Subcutaneous abdominal adipose tissue (tissue), 5 donors: Measurements from ENCODE around the gene TENT5C.

ENCODE experiments used
- H3K27ac ChIP-seq: one replicate; pipeline ENCODE4 v1.7.0; 2013; ENCODE audit warnings: low read depth, mild to moderate bottlenecking, inconsistent platforms, low read length, moderate library complexity
- H3K27me3 ChIP-seq, 5 donors: one replicate each; pipeline ENCODE4 v1.7.0; 2013; ENCODE audit warnings: low read length in 5 of 5, inconsistent platforms in 1 of 5; ENCODE audit not compliant: control insufficient read depth in 5 of 5, insufficient read depth in 4 of 5
- H3K36me3 ChIP-seq, 5 donors: one replicate each; pipeline ENCODE4 v1.7.0; 2013; ENCODE audit warnings: low read length in 5 of 5; ENCODE audit not compliant: control insufficient read depth in 5 of 5, insufficient read depth in 5 of 5
- H3K4me1 ChIP-seq, 5 donors: one replicate each; pipeline ENCODE4 v1.7.0; 2013; ENCODE audit warnings: low read length in 5 of 5, mild to moderate bottlenecking in 3 of 5, moderate library complexity in 1 of 5; ENCODE audit not compliant: control insufficient read depth in 5 of 5, insufficient read depth in 5 of 5
- H3K4me3 ChIP-seq, 5 donors: one replicate each; pipeline ENCODE4 v1.7.0; 2013; ENCODE audit warnings: low read length in 5 of 5, low read depth in 1 of 5
- H3K9ac ChIP-seq, 5 donors: one replicate each; pipeline ENCODE4 v1.7.0; 2013; ENCODE audit warnings: low read length in 5 of 5, mild to moderate bottlenecking in 4 of 5, moderate library complexity in 3 of 5
- H3K9me3 ChIP-seq, 5 donors: one replicate each; pipeline ENCODE4 v1.7.0; 2013; ENCODE audit warnings: low read length in 5 of 5; ENCODE audit not compliant: control insufficient read depth in 5 of 5
- donor health status: healthy.
- donor health status: healthy.
- donor health status: healthy.
- donor health status: healthy.
- donor health status: healthy.

Gene TENT5C

GRCh38 chr1:117589544-117589943 lies 16.3 kb upstream of the TENT5C start:
- H3K9me3 ChIP-seq, result no peaks in the 10 kb centered on the region
- H3K27me3 ChIP-seq, result no peaks in the 10 kb centered on the region
- no peak overlapping the region for H3K9ac ChIP-seq
- H3K36me3 ChIP-seq, result no peaks in the 10 kb centered on the region
- no peak overlapping the region for H3K4me3 ChIP-seq
- no peak overlapping the region for H3K27ac ChIP-seq
- no peaks in the 10 kb centered on the region for H3K4me1 ChIP-seq

GRCh38 chr1:117590273-117590925 lies 15.4 kb upstream of the TENT5C start:
- H3K27ac ChIP-seq, result no peak overlapping the region
- no peaks in the 10 kb centered on the region for H3K4me1 ChIP-seq

GRCh38 chr1:117591252-117591651 lies 14.6 kb upstream of the TENT5C start:
- Histone ChIP-seq H3K9me3 (no peaks in the 10 kb centered on the region), H3K9ac (no peak overlapping the region), H3K4me1 (no peaks in the 10 kb centered on the region)

More at GRCh38 chr1:117590273-117590925, 15.4 kb upstream of the TENT5C start:
- no peaks in the 10 kb centered on the region for H3K36me3 ChIP-seq
- H3K9me3 ChIP-seq, result no peaks in the 10 kb centered on the region
- no peak overlapping the region for H3K9ac ChIP-seq
- H3K27me3 ChIP-seq, result no peaks in the 10 kb centered on the region
- H3K4me3 ChIP-seq, result no peak overlapping the region

GRCh38 chr1:117592155-117592554 lies 13.7 kb upstream of the TENT5C start:
- no peak overlapping the region for H3K27ac ChIP-seq

More at GRCh38 chr1:117591252-117591651, 14.6 kb upstream of the TENT5C start:
- Histone ChIP-seq H3K4me3 (no peak overlapping the region), H3K27ac (no peak overlapping the region), H3K27me3 (peaks cover 0 to 4% (median 0%) of the 10 kb centered on the region in 5 donors), H3K36me3 (no peaks in the 10 kb centered on the region)

GRCh38 chr1:117594261-117594990 lies 11.4 kb upstream of the TENT5C start:
- no peaks in the 10 kb centered on the region for H3K4me1 ChIP-seq
- no peak overlapping the region for H3K9ac ChIP-seq
- H3K27ac ChIP-seq, result no peak overlapping the region
- peaks cover 0 to 4% (median 0%) of the 10 kb centered on the region in 5 donors for H3K27me3 ChIP-seq
- H3K4me3 ChIP-seq, result no peak overlapping the region
- no peaks in the 10 kb centered on the region for H3K9me3 ChIP-seq
- no peaks in the 10 kb centered on the region for H3K36me3 ChIP-seq

More at GRCh38 chr1:117592155-117592554, 13.7 kb upstream of the TENT5C start:
- H3K36me3 ChIP-seq, result no peaks in the 10 kb centered on the region
- H3K9ac ChIP-seq, result no peak overlapping the region
- H3K4me3 ChIP-seq, result no peak overlapping the region
- H3K27me3 ChIP-seq, result peaks cover 0 to 4% (median 0%) of the 10 kb centered on the region in 5 donors
- H3K9me3 ChIP-seq, result no peaks in the 10 kb centered on the region
- H3K4me1 ChIP-seq, result no peaks in the 10 kb centered on the region

GRCh38 chr1:117596023-117596720 lies 9.7 kb upstream of the TENT5C start:
- Histone ChIP-seq H3K4me3 (no peak overlapping the region), H3K27ac (no peak overlapping the region), H3K9ac (no peak overlapping the region), H3K9me3 (no peaks in the 10 kb centered on the region), H3K36me3 (no peaks in the 10 kb centered on the region), H3K4me1 (no peaks in the 10 kb centered on the region), H3K27me3 (peaks cover 0 to 4% (median 0%) of the 10 kb centered on the region in 5 donors)

- no peak overlapping the region for H3K9ac ChIP-seq
- H3K4me3 ChIP-seq, result no peak overlapping the region
- H3K36me3 ChIP-seq, result no peaks in the 10 kb centered on the region
- no peaks in the 10 kb centered on the region for H3K4me1 ChIP-seq
- no peaks in the 10 kb centered on the region for H3K9me3 ChIP-seq
- peaks cover 0 to 4% (median 0%) of the 10 kb centered on the region in 5 donors for H3K27me3 ChIP-seq
- no peak overlapping the region for H3K27ac ChIP-seq
Measured at GRCh38 chr1:117598489-117598888, 7.4 kb upstream of the TENT5C start.

- Histone ChIP-seq H3K9ac (no peak overlapping the region), H3K9me3 (no peaks in the 10 kb centered on the region), H3K36me3 (no peaks in the 10 kb centered on the region), H3K4me3 (no peak overlapping the region), H3K4me1 (no peaks in the 10 kb centered on the region), H3K27ac (no peak overlapping the region), H3K27me3 (peaks cover 0 to 4% (median 0%) of the 10 kb centered on the region in 5 donors)
Measured at GRCh38 chr1:117599286-117600221, 6.3 kb upstream of the TENT5C start.

- Histone ChIP-seq H3K27ac (no peak overlapping the region), H3K9ac (no peak overlapping the region), H3K27me3 (peaks cover 0 to 4% (median 0%) of the 10 kb centered on the region in 5 donors), H3K9me3 (no peaks in the 10 kb centered on the region), H3K4me1 (peaks cover 0 to 7% (median 7%) of the 10 kb centered on the region in 5 donors), H3K4me3 (no peak overlapping the region), H3K36me3 (no peaks in the 10 kb centered on the region)
Measured at GRCh38 chr1:117600325-117600943, 5.4 kb upstream of the TENT5C start.
